Chondrocyte (in vitro differentiated cells): Measurements from ENCODE around the gene NDUFB10. TPM values are rescaled to one million over a fixed set of nuclear protein-coding genes. Genes with fewer than 3 reads are reported as not detected.

Experiments used
- DNase-seq: peaks from one replicate; pipeline ENCODE4 v3.0.0; 2021; ENCODE audit warnings: mixed read lengths, low spot score
- H3K27ac Mint-ChIP-seq: one replicate; pipeline ENCODE4 v1.8.0; 2021; ENCODE audit warnings: mild to moderate bottlenecking, moderate library complexity, mixed read lengths; ENCODE audit not compliant: unreplicated experiment
- H3K27me3 Mint-ChIP-seq: 2 replicates; pipeline ENCODE4 v1.8.0; 2021; ENCODE audit warnings: low read depth, mixed read lengths
- H3K36me3 Mint-ChIP-seq: 2 replicates; pipeline ENCODE4 v1.8.0; 2021; ENCODE audit warnings: low read depth, mixed read lengths
- H3K4me1 Mint-ChIP-seq: 2 replicates; pipeline ENCODE4 v1.8.0; 2021; ENCODE audit warnings: low read depth, mild to moderate bottlenecking, mixed read lengths
- H3K4me3 Mint-ChIP-seq: one replicate; pipeline ENCODE4 v1.8.0; 2021; ENCODE audit warnings: mild to moderate bottlenecking, moderate library complexity, mixed read lengths; ENCODE audit not compliant: unreplicated experiment
- H3K9me3 Mint-ChIP-seq: 2 replicates; pipeline ENCODE4 v1.8.0; 2021; ENCODE audit warnings: low read depth, mixed read lengths
- CTCF ChIP-seq: fragments of 200-600 bp; sonication (generic); IDR thresholded peaks from 2 replicates; pipeline ENCODE4 v1.5.0; 2021; ENCODE audit warnings: antibody characterized with exemption, mild to moderate bottlenecking, moderate library complexity
- total RNA-seq: library from RNA; stranded (reverse); gene quantifications from 3 replicates; pipeline ENCODE4 v1.2.1, GENCODE V29; 2021

The NDUFB10 gene
- total RNA-seq, 1 donor from 2014 or later, result 97.9 TPM

GRCh38 chr16:1976951-1977874 is 17.9 kb downstream of the NDUFB10 start:
- H3K27me3 Mint-ChIP-seq, result no peaks in the 10 kb centered on the region
- TF ChIP-seq CTCF, result no peak
- no peak overlapping the region for H3K27ac Mint-ChIP-seq
- no peaks in the 10 kb centered on the region for H3K9me3 Mint-ChIP-seq
- DNase-seq, result no peak
- peaks cover 16% of the 10 kb centered on the region for H3K36me3 Mint-ChIP-seq
- H3K4me3 Mint-ChIP-seq, result no peak overlapping the region
- H3K4me1 Mint-ChIP-seq, result peaks cover 10% of the 10 kb centered on the region

- no peak for DNase-seq
- H3K27me3 Mint-ChIP-seq, result no peaks in the 10 kb centered on the region
Observed at GRCh38 chr16:1977875-1978268, 18.5 kb downstream of the NDUFB10 start.

GRCh38 chr16:1978476-1979120 is 19.3 kb downstream of the NDUFB10 start:
- Mint-ChIP-seq H3K4me3 (no peak overlapping the region), H3K4me1 (peaks cover 3% of the 10 kb centered on the region), H3K9me3 (no peaks in the 10 kb centered on the region), H3K27me3 (no peaks in the 10 kb centered on the region), H3K36me3 (peaks cover 16% of the 10 kb centered on the region), H3K27ac (no peak overlapping the region)
- TF ChIP-seq CTCF, result no peak
- no peak for DNase-seq

More at GRCh38 chr16:1977875-1978268, 18.5 kb downstream of the NDUFB10 start:
- Mint-ChIP-seq H3K36me3 (peaks cover 16% of the 10 kb centered on the region), H3K4me3 (no peak overlapping the region), H3K27ac (no peak overlapping the region), H3K4me1 (peaks cover 6% of the 10 kb centered on the region), H3K9me3 (no peaks in the 10 kb centered on the region)
- TF ChIP-seq CTCF, result no peak

GRCh38 chr16:1979271-1980029 is 20.1 kb downstream of the NDUFB10 start:
- Mint-ChIP-seq H3K36me3 (peaks cover 16% of the 10 kb centered on the region), H3K4me1 (peaks cover 3% of the 10 kb centered on the region), H3K4me3 (no peak overlapping the region), H3K27ac (no peak overlapping the region), H3K9me3 (no peaks in the 10 kb centered on the region), H3K27me3 (no peaks in the 10 kb centered on the region)
- no peak for TF ChIP-seq CTCF
- no peak for DNase-seq
